WTC11 (cell line): ENCODE data around the gene POMGNT2. TPM values are rescaled to one million over a fixed set of nuclear protein-coding genes. Genes with fewer than 3 reads are reported as not detected.

Experiments used
- ATAC-seq: fragments of 200-7000 bp; cut with Tn5 transposase; 2 replicates; pipeline ENCODE4 v1.10.0; 2021; ENCODE audit warnings: mild to moderate bottlenecking, moderate library complexity
- CTCF ChIA-PET: fragments of 300-600 bp; sonication (Branson Sonifier 250); formaldehyde crosslinking; loops from one replicate; lab custom pipeline; 2021; ENCODE audit warnings: antibody characterized with exemption; lab: Charles Lee
- POLR2A ChIA-PET: fragments of 350-600 bp; sonication (Branson Sonifier 250); formaldehyde crosslinking; loops from one replicate; lab custom pipeline; 2021; ENCODE audit warnings: antibody characterized with exemption; lab: Charles Lee
- DNase-seq: peaks from one replicate; pipeline ENCODE4 v3.0.0; 2021; ENCODE audit warnings: low spot score
- H3K27ac Mint-ChIP-seq: 2 replicates; pipeline ENCODE4 v1.8.0; 2021; ENCODE audit warnings: mixed read lengths
- H3K27me3 Mint-ChIP-seq: 2 replicates; pipeline ENCODE4 v1.8.0; 2021; ENCODE audit warnings: low read depth, mild to moderate bottlenecking, moderate library complexity, mixed read lengths
- H3K36me3 Mint-ChIP-seq: 2 replicates; pipeline ENCODE4 v1.8.0; 2021; ENCODE audit warnings: mixed read lengths
- H3K4me1 Mint-ChIP-seq: 2 replicates; pipeline ENCODE4 v1.8.0; 2022; ENCODE audit warnings: mixed read lengths
- H3K4me3 Mint-ChIP-seq: 2 replicates; pipeline ENCODE4 v1.8.0; 2021; ENCODE audit warnings: mild to moderate bottlenecking, moderate library complexity, mixed read lengths
- H3K9me3 Mint-ChIP-seq: 2 replicates; pipeline ENCODE4 v1.8.0; 2021; ENCODE audit warnings: mixed read lengths
- EMX1 ChIP-seq: fragments of 250-450 bp; sonication (Bioruptor Pico); IDR thresholded peaks from 2 replicates; pipeline ENCODE4 v1.8.0; 2021; ENCODE audit warnings: mild to moderate bottlenecking
- IRF2 ChIP-seq: sonication (generic); formaldehyde crosslinking; IDR thresholded peaks from 2 replicates; pipeline ENCODE4 v1.8.0; 2022; ENCODE audit warnings: low read depth, missing genetic modification reagents, borderline replicate concordance
- MXD4 ChIP-seq: fragments of 250-450 bp; sonication (Bioruptor Pico); IDR thresholded peaks from 2 replicates; pipeline ENCODE4 v1.8.0; 2021; ENCODE audit warnings: mild to moderate bottlenecking, moderate library complexity, borderline replicate concordance
- NFATC4 ChIP-seq: fragments of 250-450 bp; sonication (Bioruptor Pico); IDR thresholded peaks from 2 replicates; pipeline ENCODE4 v1.9.0; 2021; ENCODE audit warnings: mild to moderate bottlenecking
- NR2C2 ChIP-seq: sonication (generic); formaldehyde crosslinking; IDR thresholded peaks from 2 replicates; pipeline ENCODE4 v1.8.0; 2022; ENCODE audit warnings: mild to moderate bottlenecking, missing genetic modification reagents
- RELA ChIP-seq: sonication (generic); formaldehyde crosslinking; IDR thresholded peaks from 2 replicates; pipeline ENCODE4 v1.8.1; 2022; ENCODE audit warnings: missing genetic modification reagents, mild to moderate bottlenecking, borderline replicate concordance
- SMAD3 ChIP-seq: sonication (generic); formaldehyde crosslinking; IDR thresholded peaks from 2 replicates; pipeline ENCODE4 v1.8.0; 2022; ENCODE audit warnings: missing genetic modification reagents, mild to moderate bottlenecking, borderline replicate concordance
- SMAD4 ChIP-seq: sonication (generic); formaldehyde crosslinking; IDR thresholded peaks from 2 replicates; pipeline ENCODE4 v1.8.0; 2022; ENCODE audit warnings: mild to moderate bottlenecking, missing genetic modification reagents
- SOX15 ChIP-seq: fragments of 250-450 bp; sonication (Bioruptor Pico); IDR thresholded peaks from 2 replicates; pipeline ENCODE4 v1.9.0; 2021; ENCODE audit warnings: mild to moderate bottlenecking
- ZBTB21 ChIP-seq: sonication (generic); formaldehyde crosslinking; IDR thresholded peaks from 2 replicates; pipeline ENCODE4 v1.8.1; 2023; ENCODE audit warnings: mild to moderate bottlenecking, missing genetic modification reagents, borderline replicate concordance
- ZNF232 ChIP-seq: sonication (generic); formaldehyde crosslinking; IDR thresholded peaks from 2 replicates; pipeline ENCODE4 v1.8.0; 2022; ENCODE audit warnings: mild to moderate bottlenecking, missing genetic modification reagents
- ZNF263 ChIP-seq: sonication (generic); formaldehyde crosslinking; IDR thresholded peaks from 2 replicates; pipeline ENCODE4 v1.8.1; 2022; ENCODE audit warnings: low read depth, mild to moderate bottlenecking, moderate library complexity, missing genetic modification reagents
- total RNA-seq: library from RNA; stranded (reverse); gene quantifications from 3 replicates; pipeline ENCODE4 v1.2.3, GENCODE V29; 2021
- TF ChIP-seq, protein P1 (sequence below): sonication (generic); formaldehyde crosslinking; IDR thresholded peaks from 2 replicates; pipeline ENCODE4 v1.8.1; 2022; ENCODE audit warnings: missing genetic modification reagents, borderline replicate concordance
- TF ChIP-seq, protein P2 (sequence below): fragments of 250-450 bp; sonication (Bioruptor Pico); conservative IDR thresholded peaks from 2 replicates; pipeline ENCODE4 v1.9.0; 2021; ENCODE audit warnings: mild to moderate bottlenecking
- TF ChIP-seq, protein P3 (sequence below): sonication (generic); formaldehyde crosslinking; IDR thresholded peaks from 2 replicates; pipeline ENCODE4 v1.8.1; 2022; ENCODE audit warnings: low read depth, mild to moderate bottlenecking, moderate library complexity, missing genetic modification reagents, borderline replicate concordance
- TF ChIP-seq, protein P4 (sequence below): sonication (generic); formaldehyde crosslinking; IDR thresholded peaks from 2 replicates; pipeline ENCODE4 v1.8.1; 2023; ENCODE audit warnings: mild to moderate bottlenecking, missing genetic modification reagents, moderate library complexity
- TF ChIP-seq, protein P5 (sequence below): sonication (generic); formaldehyde crosslinking; IDR thresholded peaks from 2 replicates; pipeline ENCODE4 v1.8.0; 2022; ENCODE audit warnings: mild to moderate bottlenecking, missing genetic modification reagents
- TF ChIP-seq, protein P6 (sequence below): fragments of 250-450 bp; sonication (Bioruptor Pico); IDR thresholded peaks from 2 replicates; pipeline ENCODE4 v1.9.0; 2021; ENCODE audit warnings: moderate library complexity, mild to moderate bottlenecking, inconsistent platforms, borderline replicate concordance
- TF ChIP-seq, protein P7 (sequence below): sonication (generic); formaldehyde crosslinking; IDR thresholded peaks from 2 replicates; pipeline ENCODE4 v1.8.1; 2022; ENCODE audit warnings: mild to moderate bottlenecking, missing genetic modification reagents, moderate library complexity, borderline replicate concordance

POMGNT2 gene
- total RNA-seq, 1 experiment from 2014 or later: 12.5 TPM

DNA sequence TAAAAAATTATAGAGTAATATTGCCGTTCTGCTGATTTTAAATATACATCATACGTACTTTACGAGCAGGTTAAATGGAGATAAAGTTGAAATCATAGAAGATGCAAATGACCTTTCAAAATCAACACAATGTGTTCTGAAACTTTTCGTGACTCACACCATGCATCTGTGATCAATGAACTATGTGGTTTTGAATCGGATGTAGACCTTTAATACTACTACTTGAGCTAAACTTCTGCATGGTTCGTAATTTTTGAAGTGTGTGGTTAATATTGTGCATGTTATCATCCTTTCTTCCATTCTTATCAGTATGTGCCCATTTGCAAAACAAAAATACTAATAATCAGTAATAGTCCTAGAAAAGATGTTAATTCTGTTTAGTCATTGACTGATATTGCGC is 67.9 kb downstream of the POMGNT2 start:
- no peak for TF ChIP-seq NR2C2 (CRISPR knock-in tag)
- TF ChIP-seq, protein P1, sequence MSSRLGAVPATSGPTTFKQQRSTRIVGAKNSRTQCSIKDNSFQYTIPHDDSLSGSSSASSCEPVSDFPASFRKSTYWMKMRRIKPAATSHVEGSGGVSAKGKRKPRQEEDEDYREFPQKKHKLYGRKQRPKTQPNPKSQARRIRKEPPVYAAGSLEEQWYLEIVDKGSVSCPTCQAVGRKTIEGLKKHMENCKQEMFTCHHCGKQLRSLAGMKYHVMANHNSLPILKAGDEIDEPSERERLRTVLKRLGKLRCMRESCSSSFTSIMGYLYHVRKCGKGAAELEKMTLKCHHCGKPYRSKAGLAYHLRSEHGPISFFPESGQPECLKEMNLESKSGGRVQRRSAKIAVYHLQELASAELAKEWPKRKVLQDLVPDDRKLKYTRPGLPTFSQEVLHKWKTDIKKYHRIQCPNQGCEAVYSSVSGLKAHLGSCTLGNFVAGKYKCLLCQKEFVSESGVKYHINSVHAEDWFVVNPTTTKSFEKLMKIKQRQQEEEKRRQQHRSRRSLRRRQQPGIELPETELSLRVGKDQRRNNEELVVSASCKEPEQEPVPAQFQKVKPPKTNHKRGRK (CRISPR knock-in tag): no peak
- TF ChIP-seq, protein P2, sequence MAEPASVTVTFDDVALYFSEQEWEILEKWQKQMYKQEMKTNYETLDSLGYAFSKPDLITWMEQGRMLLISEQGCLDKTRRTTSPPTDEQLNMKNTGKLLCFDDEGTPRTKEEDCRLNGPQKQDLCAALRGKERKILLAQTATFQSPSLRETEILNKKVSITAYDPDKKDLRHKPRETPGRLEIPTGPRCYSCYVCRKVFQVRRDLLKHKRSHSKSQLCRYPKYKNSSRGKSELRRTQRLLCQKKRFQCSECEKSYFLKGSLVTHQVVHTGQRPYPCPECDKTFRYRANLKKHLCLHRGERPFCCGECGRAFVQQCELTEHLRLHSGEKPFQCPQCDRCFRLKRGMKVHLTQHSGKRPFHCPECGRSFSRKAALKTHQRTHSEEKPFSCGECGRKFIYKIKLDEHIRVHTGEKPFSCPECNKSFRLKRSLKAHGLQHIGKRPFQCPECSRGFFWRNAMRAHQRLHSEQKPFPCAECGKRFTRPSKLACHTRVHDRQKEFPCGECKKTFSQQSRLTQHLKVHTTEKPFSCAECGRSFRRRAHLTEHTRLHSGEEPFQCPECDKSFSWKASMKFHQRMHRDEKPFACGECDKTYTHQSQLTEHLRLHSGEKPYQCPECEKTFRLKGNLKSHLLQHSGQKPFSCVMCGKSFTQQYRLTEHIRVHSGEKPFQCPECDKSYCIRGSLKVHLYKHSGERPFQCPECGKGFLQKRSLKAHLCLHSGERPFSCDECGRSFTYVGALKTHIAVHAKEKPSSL (CRISPR knock-in tag): no peak
- no peak for TF ChIP-seq IRF2 (CRISPR knock-in tag)
- TF ChIP-seq ZBTB21: no peak
- no peak for TF ChIP-seq RELA (CRISPR knock-in tag)
- TF ChIP-seq, protein P3, sequence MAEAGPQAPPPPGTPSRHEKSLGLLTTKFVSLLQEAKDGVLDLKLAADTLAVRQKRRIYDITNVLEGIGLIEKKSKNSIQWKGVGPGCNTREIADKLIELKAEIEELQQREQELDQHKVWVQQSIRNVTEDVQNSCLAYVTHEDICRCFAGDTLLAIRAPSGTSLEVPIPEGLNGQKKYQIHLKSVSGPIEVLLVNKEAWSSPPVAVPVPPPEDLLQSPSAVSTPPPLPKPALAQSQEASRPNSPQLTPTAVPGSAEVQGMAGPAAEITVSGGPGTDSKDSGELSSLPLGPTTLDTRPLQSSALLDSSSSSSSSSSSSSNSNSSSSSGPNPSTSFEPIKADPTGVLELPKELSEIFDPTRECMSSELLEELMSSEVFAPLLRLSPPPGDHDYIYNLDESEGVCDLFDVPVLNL (CRISPR knock-in tag): no peak
- TF ChIP-seq, protein P4, sequence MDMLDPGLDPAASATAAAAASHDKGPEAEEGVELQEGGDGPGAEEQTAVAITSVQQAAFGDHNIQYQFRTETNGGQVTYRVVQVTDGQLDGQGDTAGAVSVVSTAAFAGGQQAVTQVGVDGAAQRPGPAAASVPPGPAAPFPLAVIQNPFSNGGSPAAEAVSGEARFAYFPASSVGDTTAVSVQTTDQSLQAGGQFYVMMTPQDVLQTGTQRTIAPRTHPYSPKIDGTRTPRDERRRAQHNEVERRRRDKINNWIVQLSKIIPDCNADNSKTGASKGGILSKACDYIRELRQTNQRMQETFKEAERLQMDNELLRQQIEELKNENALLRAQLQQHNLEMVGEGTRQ (CRISPR knock-in tag): no peak
- no peak for TF ChIP-seq SMAD4 (CRISPR knock-in tag)
- TF ChIP-seq SMAD3 (CRISPR knock-in tag): no peak
- TF ChIP-seq ZNF263: no peak
- TF ChIP-seq ZNF232 (CRISPR knock-in tag): no peak
- TF ChIP-seq, protein P5, sequence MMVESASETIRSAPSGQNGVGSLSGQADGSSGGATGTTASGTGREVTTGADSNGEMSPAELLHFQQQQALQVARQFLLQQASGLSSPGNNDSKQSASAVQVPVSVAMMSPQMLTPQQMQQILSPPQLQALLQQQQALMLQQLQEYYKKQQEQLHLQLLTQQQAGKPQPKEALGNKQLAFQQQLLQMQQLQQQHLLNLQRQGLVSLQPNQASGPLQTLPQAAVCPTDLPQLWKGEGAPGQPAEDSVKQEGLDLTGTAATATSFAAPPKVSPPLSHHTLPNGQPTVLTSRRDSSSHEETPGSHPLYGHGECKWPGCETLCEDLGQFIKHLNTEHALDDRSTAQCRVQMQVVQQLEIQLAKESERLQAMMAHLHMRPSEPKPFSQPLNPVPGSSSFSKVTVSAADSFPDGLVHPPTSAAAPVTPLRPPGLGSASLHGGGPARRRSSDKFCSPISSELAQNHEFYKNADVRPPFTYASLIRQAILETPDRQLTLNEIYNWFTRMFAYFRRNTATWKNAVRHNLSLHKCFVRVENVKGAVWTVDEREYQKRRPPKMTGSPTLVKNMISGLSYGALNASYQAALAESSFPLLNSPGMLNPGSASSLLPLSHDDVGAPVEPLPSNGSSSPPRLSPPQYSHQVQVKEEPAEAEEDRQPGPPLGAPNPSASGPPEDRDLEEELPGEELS (CRISPR knock-in tag): no peak
- no peak for TF ChIP-seq EMX1
- TF ChIP-seq SOX15 (CRISPR knock-in tag): no peak
- TF ChIP-seq, protein P6, sequence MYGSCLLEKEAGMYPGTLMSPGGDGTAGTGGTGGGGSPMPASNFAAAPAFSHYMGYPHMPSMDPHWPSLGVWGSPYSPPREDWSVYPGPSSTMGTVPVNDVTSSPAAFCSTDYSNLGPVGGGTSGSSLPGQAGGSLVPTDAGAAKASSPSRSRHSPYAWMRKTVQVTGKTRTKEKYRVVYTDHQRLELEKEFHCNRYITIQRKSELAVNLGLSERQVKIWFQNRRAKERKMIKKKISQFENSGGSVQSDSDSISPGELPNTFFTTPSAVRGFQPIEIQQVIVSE (CRISPR knock-in tag): no peak
- no peak for TF ChIP-seq NFATC4 (CRISPR knock-in tag)
- TF ChIP-seq, protein P7, sequence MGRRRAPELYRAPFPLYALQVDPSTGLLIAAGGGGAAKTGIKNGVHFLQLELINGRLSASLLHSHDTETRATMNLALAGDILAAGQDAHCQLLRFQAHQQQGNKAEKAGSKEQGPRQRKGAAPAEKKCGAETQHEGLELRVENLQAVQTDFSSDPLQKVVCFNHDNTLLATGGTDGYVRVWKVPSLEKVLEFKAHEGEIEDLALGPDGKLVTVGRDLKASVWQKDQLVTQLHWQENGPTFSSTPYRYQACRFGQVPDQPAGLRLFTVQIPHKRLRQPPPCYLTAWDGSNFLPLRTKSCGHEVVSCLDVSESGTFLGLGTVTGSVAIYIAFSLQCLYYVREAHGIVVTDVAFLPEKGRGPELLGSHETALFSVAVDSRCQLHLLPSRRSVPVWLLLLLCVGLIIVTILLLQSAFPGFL: no peak
- TF ChIP-seq MXD4 (CRISPR knock-in tag): no peak
- Mint-ChIP-seq H3K36me3 (no peaks in the 10 kb centered on the region), H3K4me3 (no peak overlapping the region), H3K27me3 (no peaks in the 10 kb centered on the region), H3K4me1 (no peaks in the 10 kb centered on the region), H3K9me3 (peaks cover 6% of the 10 kb centered on the region), H3K27ac (no peak overlapping the region)
- ChIA-PET POLR2A (no interaction called here), CTCF (no interaction called here)
- no peak for ATAC-seq
- DNase-seq: no peak
